ENCODE data around the gene TMEM242. TPM values are rescaled to one million over a fixed set of nuclear protein-coding genes. Genes with fewer than 3 reads are reported as not detected.

The TMEM242 gene
- total and polyA plus RNA-seq, 2 of the 13 experiments (the other 11 are each of a cell fraction or from before 2014, with no cell fraction given): 5.6 to 11.1 TPM

GRCh38 chr6:157293780-157294179, 29.5 kb downstream of the TMEM242 start:
- BruUV-seq (replicated peaks): no TSS peak
- Histone ChIP-seq H3K36me3 (replicated peaks in 1 of 2; ENCODE audit: control insufficient read depth in 1 of 2, insufficient read depth in 2 of 2, low read length in 2 of 2) (peaks cover 13 to 31% of the 10 kb centered on the region in 2 experiments), H3K27ac (ENCODE audit: extremely low read length, insufficient read depth, low read length) (no peak overlapping the region), H3K9me3 (ENCODE audit: low read length) (no peaks in the 10 kb centered on the region), H4K20me1 (ENCODE audit: insufficient read depth, low read length) (no peaks in the 10 kb centered on the region), H3K4me2 (ENCODE audit: low read depth, low read length) (no peak overlapping the region), H3K4me3 (replicated peaks in 1 of 3; ENCODE audit: insufficient read depth in 1 of 3, low read depth in 2 of 3, low read length in 3 of 3) (no peak overlapping the region), H3K9ac (ENCODE audit: insufficient read depth, low read depth, low read length) (no peak overlapping the region), H3K4me1 (ENCODE audit: insufficient read depth, low read length) (no peaks in the 10 kb centered on the region), H3K27me3 (ENCODE audit: control insufficient read depth in 1 of 2, insufficient read depth in 2 of 2, low read length in 2 of 2) (no peaks in the 10 kb centered on the region), H2AFZ (ENCODE audit: low read length) (no peak overlapping the region), H3K79me2 (ENCODE audit: insufficient read depth, low read length) (no peaks in the 10 kb centered on the region)
- intact Hi-C loops (cut with micrococcal nuclease; ENCODE audit: unreplicated experiment) (no loop called here), in situ Hi-C loops (cut with HindIII; ENCODE audit: extremely low pct_ligation_motif_present, low pct_unique_long_range_greater_than_20kb) (no loop called here)
- FAIRE-seq (no peak), ATAC-seq (no peak), DNase-seq (ENCODE audit: low spot score) (no peak)
- ChIA-PET CTCF (ENCODE audit: low intra/inter-chr PET ratio, low total read pairs) (no interaction called here), POLR2A (no interaction called here)
- TF ChIP-seq, protein P1, sequence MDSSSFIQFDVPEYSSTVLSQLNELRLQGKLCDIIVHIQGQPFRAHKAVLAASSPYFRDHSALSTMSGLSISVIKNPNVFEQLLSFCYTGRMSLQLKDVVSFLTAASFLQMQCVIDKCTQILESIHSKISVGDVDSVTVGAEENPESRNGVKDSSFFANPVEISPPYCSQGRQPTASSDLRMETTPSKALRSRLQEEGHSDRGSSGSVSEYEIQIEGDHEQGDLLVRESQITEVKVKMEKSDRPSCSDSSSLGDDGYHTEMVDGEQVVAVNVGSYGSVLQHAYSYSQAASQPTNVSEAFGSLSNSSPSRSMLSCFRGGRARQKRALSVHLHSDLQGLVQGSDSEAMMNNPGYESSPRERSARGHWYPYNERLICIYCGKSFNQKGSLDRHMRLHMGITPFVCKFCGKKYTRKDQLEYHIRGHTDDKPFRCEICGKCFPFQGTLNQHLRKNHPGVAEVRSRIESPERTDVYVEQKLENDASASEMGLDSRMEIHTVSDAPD (CRISPR knock-in tag; IDR thresholded peaks at IDR 0.05): no peak
- TF ChIP-seq ZNF512B (CRISPR knock-in tag; IDR thresholded peaks at IDR 0.05; ENCODE audit: borderline replicate concordance): no peak
- no peak for TF ChIP-seq NR2F6 (IDR thresholded peaks at IDR 0.05)
- TF ChIP-seq NR2F6 (CRISPR knock-in tag; IDR thresholded peaks at IDR 0.05): no peak
- no peak for TF ChIP-seq MXI1 (IDR thresholded peaks at IDR 0.05; ENCODE audit: borderline replicate concordance, low read depth, low read length)
- no peak for TF ChIP-seq ETV6 (CRISPR knock-in tag; conservative IDR thresholded peaks at IDR 0.05)
- TF ChIP-seq POLR2AphosphoS2 (IDR thresholded peaks at IDR 0.05; ENCODE audit: low read depth, low read length): no peak
- TF ChIP-seq ZNF121 (CRISPR knock-in tag; IDR thresholded peaks at IDR 0.05): peak; percentile 87
- WGBS (ENCODE audit: low lambda C conversion rate): 91% methylated on average over 6 of the region's 6 CpGs
